ENCODE measurements around the gene PDK4.

PDK4 gene

DNA sequence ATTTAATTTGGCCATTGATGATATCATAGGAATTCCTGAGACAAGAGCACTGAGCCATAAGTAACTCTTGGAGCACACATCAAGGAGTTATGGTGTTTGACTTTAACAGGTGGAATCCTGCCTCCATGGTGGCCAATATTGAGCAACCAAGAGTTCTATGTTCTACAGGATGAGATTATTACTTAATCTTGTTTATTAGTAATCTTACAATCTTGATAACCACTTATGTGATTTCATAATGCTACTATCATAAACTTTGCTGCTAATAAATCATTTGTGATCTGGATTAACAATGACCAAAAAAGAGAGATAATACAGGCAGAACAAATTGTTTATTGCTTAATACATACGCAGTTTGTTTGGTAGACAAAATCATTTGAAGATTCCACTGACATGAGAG is 27.5 kb upstream of the PDK4 start:
- TF ChIP-seq, protein P1, sequence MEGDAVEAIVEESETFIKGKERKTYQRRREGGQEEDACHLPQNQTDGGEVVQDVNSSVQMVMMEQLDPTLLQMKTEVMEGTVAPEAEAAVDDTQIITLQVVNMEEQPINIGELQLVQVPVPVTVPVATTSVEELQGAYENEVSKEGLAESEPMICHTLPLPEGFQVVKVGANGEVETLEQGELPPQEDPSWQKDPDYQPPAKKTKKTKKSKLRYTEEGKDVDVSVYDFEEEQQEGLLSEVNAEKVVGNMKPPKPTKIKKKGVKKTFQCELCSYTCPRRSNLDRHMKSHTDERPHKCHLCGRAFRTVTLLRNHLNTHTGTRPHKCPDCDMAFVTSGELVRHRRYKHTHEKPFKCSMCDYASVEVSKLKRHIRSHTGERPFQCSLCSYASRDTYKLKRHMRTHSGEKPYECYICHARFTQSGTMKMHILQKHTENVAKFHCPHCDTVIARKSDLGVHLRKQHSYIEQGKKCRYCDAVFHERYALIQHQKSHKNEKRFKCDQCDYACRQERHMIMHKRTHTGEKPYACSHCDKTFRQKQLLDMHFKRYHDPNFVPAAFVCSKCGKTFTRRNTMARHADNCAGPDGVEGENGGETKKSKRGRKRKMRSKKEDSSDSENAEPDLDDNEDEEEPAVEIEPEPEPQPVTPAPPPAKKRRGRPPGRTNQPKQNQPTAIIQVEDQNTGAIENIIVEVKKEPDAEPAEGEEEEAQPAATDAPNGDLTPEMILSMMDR (IDR thresholded peaks at IDR 0.05), result no peak

DNA sequence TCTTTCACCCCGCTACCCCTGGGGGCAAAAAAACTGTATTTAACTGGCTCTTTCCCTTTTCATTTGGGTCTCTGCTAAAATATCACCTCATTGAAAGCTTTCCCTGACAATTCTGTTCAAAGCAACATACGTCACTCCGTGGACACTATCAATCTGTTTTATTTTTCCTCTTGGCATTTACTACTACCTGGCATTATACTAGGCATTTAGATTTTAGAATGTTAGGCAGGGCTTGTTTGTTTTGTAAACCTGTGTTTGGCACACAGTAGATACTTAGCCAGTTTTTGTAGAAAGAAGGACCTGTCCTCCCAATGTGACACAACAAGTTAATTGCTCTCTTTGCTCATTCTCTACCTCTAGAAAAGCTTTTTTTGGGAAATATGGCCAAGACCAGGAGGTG is 26.5 kb upstream of the PDK4 start:
- TF ChIP-seq, protein P1 (IDR thresholded peaks at IDR 0.05), result no peak

DNA sequence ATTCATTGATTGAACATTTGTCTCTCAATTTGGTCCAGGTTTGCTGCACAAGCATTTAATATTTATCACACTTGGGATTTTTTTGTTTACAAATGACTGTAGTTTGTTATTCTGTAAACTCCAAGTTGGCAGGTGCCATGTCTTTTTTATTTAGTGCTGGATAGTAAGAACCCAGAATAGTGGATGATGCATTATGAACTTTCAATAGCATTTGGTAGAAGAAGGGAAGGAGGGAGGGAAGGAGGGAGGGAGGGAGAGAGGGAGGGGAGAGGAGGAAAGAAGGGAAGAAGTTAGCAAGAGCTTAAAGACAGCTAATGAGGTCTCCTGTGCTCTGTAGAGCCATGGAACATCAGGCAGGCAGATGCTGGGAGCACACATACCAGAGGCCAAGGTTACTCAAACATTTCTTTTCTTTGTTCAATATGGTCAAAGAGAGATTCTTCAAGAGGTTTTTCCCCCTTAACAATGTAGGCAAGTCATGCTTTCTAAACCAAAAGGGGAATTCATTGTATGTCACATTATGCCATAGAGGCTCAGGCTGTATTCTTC is 25.8 kb upstream of the PDK4 start:
- TF ChIP-seq, protein P1 (IDR thresholded peaks at IDR 0.05), result no peak

DNA sequence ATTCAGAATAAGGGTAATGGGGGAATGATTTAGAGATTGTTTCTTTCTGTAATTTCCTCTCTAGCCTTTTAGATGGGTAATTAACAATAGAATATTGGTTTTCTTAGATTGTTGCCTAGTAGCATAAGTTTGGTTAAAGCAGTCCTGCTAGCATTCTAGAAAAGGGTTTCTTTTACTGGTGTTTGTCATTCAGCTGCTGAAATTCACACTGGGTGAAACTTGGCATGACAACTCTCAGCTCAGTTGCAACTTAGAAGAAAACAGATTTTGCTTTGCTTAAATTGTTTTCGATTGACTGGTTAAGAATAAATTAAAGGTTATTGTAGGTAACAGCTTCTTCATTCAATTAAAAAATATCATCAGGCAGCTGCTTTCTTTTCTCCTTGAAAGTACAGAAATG is 25.1 kb upstream of the PDK4 start:
- TF ChIP-seq, protein P1 (IDR thresholded peaks at IDR 0.05), result no peak

DNA sequence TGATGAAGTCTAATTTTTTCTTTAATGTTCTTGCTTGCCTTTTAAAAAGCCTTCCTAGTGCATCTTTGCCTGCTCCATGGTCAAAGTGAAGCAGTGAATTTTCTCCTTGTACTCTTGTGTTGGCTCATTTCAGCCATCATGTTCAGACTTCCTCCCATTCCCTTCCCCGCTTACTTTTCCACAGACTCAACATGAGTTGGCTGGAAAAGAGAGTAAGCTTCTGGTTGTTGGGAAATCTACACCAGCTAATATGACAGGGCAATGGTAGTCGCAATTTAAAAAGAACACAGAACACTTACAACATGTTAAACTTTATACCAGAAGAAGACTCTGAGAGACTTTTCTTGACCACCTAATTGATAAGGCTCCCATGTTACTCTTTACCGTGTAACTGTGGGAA is 24.3 kb upstream of the PDK4 start:
- TF ChIP-seq, protein P1 (IDR thresholded peaks at IDR 0.05), result no peak

DNA sequence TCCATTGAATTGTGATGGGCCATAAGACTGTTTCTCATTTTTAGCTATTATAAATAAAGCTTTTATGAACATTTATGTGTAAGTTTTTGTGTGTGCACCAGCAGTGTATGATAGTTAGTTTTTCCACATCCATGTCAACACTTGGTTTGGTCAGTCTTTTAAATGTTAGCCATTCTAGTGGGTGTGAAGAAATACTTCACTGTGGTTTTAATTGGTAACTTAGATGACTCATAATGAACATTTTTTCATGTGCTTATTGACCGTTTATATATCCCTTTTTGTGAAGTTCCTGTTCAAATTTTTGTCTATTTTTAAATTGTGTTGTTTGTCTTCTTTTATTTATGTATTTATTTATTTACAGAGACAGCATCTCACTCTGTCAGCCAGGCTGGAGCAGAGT is 23.6 kb upstream of the PDK4 start:
- TF ChIP-seq, protein P1 (IDR thresholded peaks at IDR 0.05), result no peak

DNA sequence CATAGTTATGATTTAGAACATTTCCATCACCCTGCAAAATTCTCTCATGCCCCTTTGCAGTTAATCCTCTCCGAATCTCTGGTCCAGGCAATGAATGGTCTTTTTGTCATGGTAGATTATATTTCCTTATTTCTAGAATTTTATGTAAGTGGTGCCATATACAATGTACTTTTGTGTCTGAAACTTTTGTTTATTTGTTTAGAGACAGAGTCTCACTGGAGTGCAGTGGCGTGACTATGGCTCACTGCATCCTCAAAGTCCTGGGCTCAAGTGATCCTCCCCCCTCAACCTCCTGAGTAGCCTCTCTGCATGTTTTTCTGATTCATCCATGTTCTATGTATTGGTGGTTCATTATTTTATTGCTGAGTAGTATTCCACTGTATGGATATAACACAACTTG is 23.2 kb upstream of the PDK4 start:
- TF ChIP-seq, protein P1 (IDR thresholded peaks at IDR 0.05), result no peak

DNA sequence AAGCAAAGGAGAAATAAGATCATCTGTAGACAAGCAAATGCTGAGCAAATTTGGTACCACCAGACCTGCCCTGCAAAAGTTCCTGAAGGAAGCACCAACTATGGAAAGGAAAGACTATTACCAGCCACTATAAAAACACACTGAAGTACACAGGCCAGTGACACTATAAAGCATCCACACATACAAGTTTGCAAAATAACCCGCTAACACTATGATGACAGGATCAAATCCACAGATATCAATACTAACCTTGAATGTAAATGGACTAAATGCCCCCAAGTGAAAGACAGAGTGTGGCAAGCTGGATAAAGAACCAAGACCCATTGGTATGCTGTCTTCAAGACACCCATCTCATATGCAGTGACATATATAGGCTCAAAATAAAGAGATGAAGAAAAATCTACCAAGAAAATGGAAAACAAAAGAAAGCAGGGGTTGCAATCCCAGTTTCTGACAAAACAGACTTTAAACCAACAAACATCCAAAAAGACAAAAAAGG is 18.2 kb upstream of the PDK4 start:
- TF ChIP-seq, protein P1 (IDR thresholded peaks at IDR 0.05), result no peak
